Stomach smooth muscle (tissue), 2 donors: ENCODE measurements around the gene PIK3CD.
"Not testable (repeated sequence)": the region's sequence is repeated elsewhere in the genome, so short reads cannot be mapped to it uniquely, and the experiment has no call there.

Experiments used
- H3K27ac ChIP-seq: one replicate; pipeline ENCODE4 v1.7.0; 2013; ENCODE audit warnings: mild to moderate bottlenecking, low read length, inconsistent platforms
- H3K27me3 ChIP-seq, 2 donors: one replicate each; pipeline ENCODE4 v1.7.0; 2013; ENCODE audit warnings: low read length in 2 of 2; ENCODE audit not compliant: insufficient read depth in 2 of 2, control insufficient read depth in 1 of 2
- H3K36me3 ChIP-seq, 2 donors: one replicate each; pipeline ENCODE4 v1.7.0; 2013; ENCODE audit warnings: low read length in 2 of 2; ENCODE audit not compliant: control insufficient read depth in 2 of 2, insufficient read depth in 2 of 2
- H3K4me1 ChIP-seq: one replicate; pipeline ENCODE4 v1.7.0; 2013; ENCODE audit warnings: low read length; ENCODE audit not compliant: control insufficient read depth, insufficient read depth
- H3K4me3 ChIP-seq, 2 donors: one replicate each; pipeline ENCODE4 v1.7.0; 2013; ENCODE audit warnings: low read length in 2 of 2
- H3K9ac ChIP-seq, 2 donors: one replicate each; pipeline ENCODE4 v1.7.0; 2013; ENCODE audit warnings: low read length in 2 of 2, mild to moderate bottlenecking in 1 of 2
- H3K9me3 ChIP-seq, 2 donors: one replicate each; pipeline ENCODE4 v1.7.0; 2013; ENCODE audit warnings: low read length in 2 of 2; ENCODE audit not compliant: control insufficient read depth in 2 of 2
- donor health status: healthy.
- donor health status: Pancreatic carcinoma.

PIK3CD gene

DNA sequence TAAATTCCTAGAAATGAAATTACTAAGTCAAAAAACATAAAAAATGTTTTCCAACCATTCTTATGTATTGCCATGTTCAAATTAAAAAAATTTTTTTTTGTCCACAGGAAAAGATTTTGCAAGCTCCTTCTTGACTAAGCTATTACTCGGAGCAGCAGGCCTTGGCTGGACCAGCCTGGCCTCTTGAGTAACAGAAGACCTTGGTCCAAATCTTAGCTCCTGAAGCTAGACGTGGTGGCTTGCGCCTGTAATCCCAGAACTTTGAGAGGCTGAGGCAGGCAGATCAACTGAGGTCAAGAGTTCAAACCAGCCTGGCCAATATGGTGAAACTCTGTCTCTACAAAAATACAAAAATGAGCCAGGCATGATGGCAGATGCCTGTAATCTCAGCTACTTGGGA is 94.7 kb downstream of the PIK3CD start:
- Histone ChIP-seq H3K36me3 (peaks cover 36 to 49% of the 10 kb centered on the region in 2 donors), H3K9me3 (no peaks in the 10 kb centered on the region), H3K4me3 (no peak overlapping the region), H3K9ac (no peak overlapping the region), H3K4me1 (no peaks in the 10 kb centered on the region), H3K27ac (no peak overlapping the region), H3K27me3 (no peaks in the 10 kb centered on the region)

DNA sequence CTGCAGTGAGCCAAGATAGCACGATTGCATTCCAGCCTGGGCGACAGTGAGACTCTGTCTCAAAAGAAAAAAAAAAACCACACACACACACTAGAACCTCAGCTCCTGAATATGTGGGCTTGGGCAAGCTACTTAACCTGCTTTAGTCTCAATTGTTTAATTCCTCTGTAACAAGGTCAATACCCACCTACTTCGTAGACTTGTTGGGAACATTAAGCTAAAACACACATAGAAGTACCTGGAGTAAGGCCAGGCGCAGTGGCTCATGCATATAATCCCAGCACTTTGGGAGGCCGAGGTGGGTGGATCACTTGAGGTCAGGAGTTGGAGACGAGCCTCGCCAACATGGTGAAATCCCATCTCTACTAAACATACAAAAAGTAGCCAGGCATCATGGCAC is 95.1 kb downstream of the PIK3CD start:
- no peak overlapping the region for H3K27ac ChIP-seq
- peaks cover 39 to 48% of the 10 kb centered on the region in 2 donors for H3K36me3 ChIP-seq
- no peak overlapping the region for H3K9ac ChIP-seq

DNA sequence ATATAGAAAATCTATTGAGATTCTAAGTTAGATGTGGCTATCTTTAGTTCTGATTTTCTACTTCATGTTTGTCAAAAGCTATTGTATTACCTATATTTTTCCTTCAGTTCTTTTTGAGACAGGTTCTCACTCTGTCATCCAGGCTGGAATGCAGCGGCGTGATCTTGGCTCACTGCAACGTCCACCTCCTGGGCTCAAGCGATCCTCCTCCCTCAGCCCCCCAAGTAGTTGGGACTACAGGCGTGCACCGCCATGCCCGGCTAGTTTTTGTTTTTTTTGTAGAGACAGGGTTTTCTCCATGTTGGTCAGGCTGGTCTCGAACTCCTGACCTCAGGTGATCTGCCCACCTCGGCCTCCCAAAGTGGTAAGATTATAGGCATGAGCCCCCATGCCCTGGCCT is 96.9 kb downstream of the PIK3CD start:
- H3K4me3 ChIP-seq, H3K9me3 ChIP-seq, H3K27me3 ChIP-seq, H3K4me1 ChIP-seq, H3K9ac ChIP-seq, H3K27ac ChIP-seq: not testable (repeated sequence)
- peaks cover 34 to 51% of the 10 kb centered on the region in 2 donors for H3K36me3 ChIP-seq

More for the DNA sequence above, 95.1 kb downstream of the PIK3CD start:
- Histone ChIP-seq H3K4me1 (no peaks in the 10 kb centered on the region), H3K9me3 (no peaks in the 10 kb centered on the region), H3K27me3 (no peaks in the 10 kb centered on the region), H3K4me3 (no peak overlapping the region)

DNA sequence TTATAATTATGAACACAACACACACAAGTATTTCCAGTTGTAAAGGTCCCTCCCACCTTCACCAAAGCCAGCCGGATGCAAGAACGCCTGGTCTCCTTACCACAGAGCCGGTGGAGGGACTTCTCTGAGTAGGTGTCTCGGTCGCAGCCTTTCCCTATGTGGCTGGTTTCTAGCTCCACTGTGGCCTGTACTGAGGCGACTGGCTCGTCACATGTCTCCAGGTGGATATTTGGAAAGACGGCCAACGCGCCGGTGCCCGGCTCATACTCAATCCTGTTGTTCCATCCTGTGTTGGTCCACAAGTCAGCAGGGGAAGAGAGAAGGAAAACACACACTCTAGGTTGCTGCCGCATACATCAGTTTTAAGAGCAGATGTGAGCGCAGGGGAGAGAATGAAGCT is 97.8 kb downstream of the PIK3CD start:
- Histone ChIP-seq H3K27ac (no peak overlapping the region), H3K4me3 (no peak overlapping the region), H3K9me3 (no peaks in the 10 kb centered on the region), H3K36me3 (peaks cover 29 to 46% of the 10 kb centered on the region in 2 donors), H3K27me3 (no peaks in the 10 kb centered on the region), H3K9ac (no peak overlapping the region), H3K4me1 (peaks cover 5% of the 10 kb centered on the region)

DNA sequence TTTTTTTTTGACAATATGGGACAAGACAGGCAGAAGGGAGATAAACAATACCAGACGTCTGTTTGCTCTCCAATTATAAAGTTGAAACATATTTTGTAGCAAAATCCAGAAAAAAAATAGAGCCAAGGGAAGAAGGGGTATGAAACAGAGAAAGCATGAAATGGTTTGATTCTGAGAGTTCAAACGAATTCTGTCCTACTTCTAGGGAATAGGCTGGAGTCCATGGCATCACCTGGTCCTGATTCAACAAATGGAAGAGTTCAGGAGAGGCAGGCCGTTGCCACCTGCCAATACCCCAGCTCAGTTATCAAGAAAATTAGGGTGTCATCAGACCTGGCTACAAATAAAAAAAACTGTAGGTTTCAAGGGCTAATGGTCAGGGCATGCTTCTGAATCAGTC is 100.4 kb downstream of the PIK3CD start:
- no peak overlapping the region for H3K27ac ChIP-seq
- H3K27me3 ChIP-seq, result no peaks in the 10 kb centered on the region
- H3K4me1 ChIP-seq, result peaks cover 5% of the 10 kb centered on the region
- no peaks in the 10 kb centered on the region for H3K9me3 ChIP-seq
- no peak overlapping the region for H3K9ac ChIP-seq
- H3K36me3 ChIP-seq, result peaks cover 22 to 36% of the 10 kb centered on the region in 2 donors
- no peak overlapping the region for H3K4me3 ChIP-seq

DNA sequence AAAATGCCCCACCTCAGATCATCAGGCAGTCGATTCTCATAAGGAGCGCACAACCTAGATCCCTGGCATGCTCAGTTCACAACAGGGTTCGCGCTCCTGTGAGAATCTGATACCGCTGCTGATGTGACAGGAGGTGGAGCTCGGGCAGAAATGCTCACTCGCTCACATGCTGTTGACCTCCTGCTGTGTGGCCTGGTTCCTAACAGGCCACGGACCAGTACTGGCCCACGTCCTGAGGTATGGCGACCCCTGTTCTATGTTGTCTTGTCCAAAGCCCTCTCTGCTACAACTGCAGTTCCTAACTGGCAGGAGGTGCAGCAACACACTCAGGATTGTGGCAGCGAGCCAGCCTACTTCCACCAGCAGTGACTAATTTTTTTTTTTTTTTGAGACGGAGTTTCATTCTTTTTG is 101.6 kb downstream of the PIK3CD start:
- Histone ChIP-seq H3K27ac (no peak overlapping the region), H3K27me3 (no peaks in the 10 kb centered on the region), H3K4me3 (no peak overlapping the region), H3K9me3 (no peaks in the 10 kb centered on the region), H3K9ac (no peak overlapping the region), H3K4me1 (peaks cover 5% of the 10 kb centered on the region), H3K36me3 (peaks cover 22 to 33% of the 10 kb centered on the region in 2 donors)

DNA sequence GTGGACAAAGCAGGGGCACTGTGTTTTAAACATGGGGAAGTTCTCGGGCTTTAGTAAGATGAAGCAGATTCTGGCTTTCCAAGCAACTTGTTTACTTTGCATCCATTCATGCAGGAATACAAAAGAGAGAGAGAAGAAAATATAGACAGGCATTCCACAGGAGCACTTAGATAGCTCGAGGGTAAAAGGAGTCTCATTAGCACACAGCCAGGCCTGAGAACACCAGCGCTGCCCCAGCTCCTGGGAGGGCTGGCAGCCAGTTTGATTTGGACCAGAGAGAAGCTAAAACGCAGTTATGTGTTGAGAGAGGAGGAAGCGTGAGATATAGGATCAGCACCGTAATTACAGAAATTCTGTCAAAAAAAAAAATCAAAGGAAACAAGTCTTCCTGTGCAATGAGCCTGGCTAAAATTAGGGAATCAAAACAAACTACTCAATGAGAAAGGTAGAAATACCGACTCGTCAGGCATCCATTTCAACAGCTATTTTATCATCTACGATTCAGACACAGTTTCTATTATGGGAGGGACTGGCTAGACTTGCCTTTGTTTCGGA is 104.0 kb downstream of the PIK3CD start:
- H3K9ac ChIP-seq, result no peak overlapping the region
- H3K9me3 ChIP-seq, result no peaks in the 10 kb centered on the region
- no peak overlapping the region for H3K4me3 ChIP-seq
- H3K27me3 ChIP-seq, result no peaks in the 10 kb centered on the region
- H3K4me1 ChIP-seq, result peaks cover 8% of the 10 kb centered on the region
- peaks cover 6 to 21% of the 10 kb centered on the region in 2 donors for H3K36me3 ChIP-seq
- H3K27ac ChIP-seq, result no peak overlapping the region

DNA sequence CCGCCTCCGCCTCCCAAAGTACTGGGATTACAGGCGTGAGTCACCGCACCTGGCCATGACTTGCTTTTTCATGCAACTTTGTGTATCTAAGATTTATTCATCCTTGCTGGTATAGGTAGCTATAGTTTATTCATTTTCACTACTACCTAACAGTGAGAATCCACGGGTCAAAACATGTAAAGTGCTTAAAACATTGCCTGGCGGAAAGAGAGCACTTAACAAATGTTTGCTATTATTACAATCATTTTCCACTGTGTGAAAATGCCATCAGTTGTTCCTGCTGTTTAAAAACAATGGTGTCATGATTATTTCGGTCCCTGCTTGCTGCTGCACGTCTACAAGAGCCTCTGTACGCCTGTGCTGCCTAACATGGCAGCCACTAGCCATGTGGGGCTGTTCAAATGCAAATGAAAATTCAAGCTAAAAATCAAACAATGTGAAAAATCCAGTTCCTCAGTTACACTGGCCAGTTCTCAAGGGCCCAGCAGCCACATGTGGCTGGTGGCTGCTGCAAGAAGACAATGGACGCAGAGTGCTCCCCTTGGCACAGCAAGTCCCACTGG is 107.1 kb downstream of the PIK3CD start:
- Histone ChIP-seq H3K27ac (no peak overlapping the region), H3K4me3 (no peak overlapping the region), H3K9me3 (no peaks in the 10 kb centered on the region), H3K4me1 (peaks cover 3% of the 10 kb centered on the region), H3K36me3 (peaks cover 2 to 10% of the 10 kb centered on the region in 2 donors), H3K9ac (no peak overlapping the region), H3K27me3 (no peaks in the 10 kb centered on the region)

DNA sequence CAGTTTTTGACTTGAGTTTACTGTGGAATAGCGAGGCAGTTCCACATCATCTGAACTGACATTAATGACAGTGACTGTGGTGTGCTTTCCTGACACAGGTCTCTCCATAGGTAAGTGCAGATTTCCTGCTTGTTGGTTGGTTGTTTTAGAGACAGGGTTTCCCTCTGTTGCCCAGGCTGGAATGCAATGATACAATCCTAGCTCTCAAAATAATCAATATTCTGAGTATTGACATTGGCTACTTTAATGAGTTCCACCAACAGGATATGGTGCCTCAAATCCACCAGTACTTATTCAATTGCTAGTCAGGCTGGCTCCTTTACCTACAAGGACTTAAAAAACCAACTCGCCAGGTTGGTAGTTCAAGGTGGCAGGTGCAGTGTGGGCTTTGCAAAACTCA is 108.4 kb downstream of the PIK3CD start:
- no peak overlapping the region for H3K9ac ChIP-seq
- H3K27me3 ChIP-seq, result no peaks in the 10 kb centered on the region
- H3K4me1 ChIP-seq, result peaks cover 3% of the 10 kb centered on the region
- no peak overlapping the region for H3K27ac ChIP-seq
- peaks cover 0 to 5% of the 10 kb centered on the region in 2 donors for H3K36me3 ChIP-seq
- no peak overlapping the region for H3K4me3 ChIP-seq
- H3K9me3 ChIP-seq, result no peaks in the 10 kb centered on the region

DNA sequence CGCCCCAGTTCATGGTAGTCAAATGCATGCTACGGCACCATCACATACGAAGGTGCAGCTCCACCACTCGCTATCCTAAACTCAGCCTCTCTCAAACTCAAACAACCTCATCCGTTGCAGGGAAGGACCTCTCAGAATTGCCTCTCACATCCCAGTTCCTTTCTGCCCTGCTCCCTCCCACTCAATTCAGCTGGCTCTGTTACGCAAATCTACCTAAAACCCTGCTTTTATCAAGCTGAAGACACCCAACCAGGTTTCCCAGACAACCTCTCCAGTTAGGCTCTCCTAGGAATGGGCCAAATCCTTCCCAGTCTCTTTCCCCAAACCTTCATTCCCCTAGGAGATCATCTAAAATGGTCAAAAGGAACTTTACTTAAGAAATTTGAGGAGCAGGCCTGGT is 109.3 kb downstream of the PIK3CD start:
- peaks cover 3% of the 10 kb centered on the region for H3K4me1 ChIP-seq
- H3K36me3 ChIP-seq, result peaks cover 0 to 3% of the 10 kb centered on the region in 2 donors
- no peaks in the 10 kb centered on the region for H3K9me3 ChIP-seq
- no peaks in the 10 kb centered on the region for H3K27me3 ChIP-seq
- H3K9ac ChIP-seq, result no peak overlapping the region
- H3K27ac ChIP-seq, result no peak overlapping the region
- H3K4me3 ChIP-seq, result no peak overlapping the region

DNA sequence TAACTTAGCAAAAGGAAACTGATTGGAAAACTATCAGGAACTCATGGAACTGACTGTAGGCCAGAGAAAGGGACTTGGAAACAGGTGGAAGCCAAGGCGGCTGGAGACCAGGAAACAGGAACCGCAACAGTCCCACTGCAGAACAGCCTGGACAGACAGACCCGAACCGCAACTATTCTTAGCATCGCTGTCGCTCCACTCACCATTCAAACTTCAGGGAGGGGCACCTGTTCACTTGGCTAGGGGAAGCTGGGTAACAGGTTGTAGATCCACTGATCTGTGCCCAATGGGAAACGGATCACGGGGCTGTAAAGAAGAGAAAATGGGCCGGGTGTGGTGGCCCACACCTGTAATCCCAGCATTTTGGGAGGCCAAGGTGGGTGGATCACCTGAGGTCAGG is 110.3 kb downstream of the PIK3CD start:
- no peak overlapping the region for H3K27ac ChIP-seq
- H3K27me3 ChIP-seq, result no peaks in the 10 kb centered on the region
- H3K4me1 ChIP-seq, result peaks cover 3% of the 10 kb centered on the region
- no peak overlapping the region for H3K4me3 ChIP-seq
- no peaks in the 10 kb centered on the region for H3K9me3 ChIP-seq
- H3K36me3 ChIP-seq, result peaks cover 0 to 3% of the 10 kb centered on the region in 2 donors
- H3K9ac ChIP-seq, result no peak overlapping the region
